ENCODE measurements around the gene SMAP2. TPM values are rescaled to one million over a fixed set of nuclear protein-coding genes. Genes with fewer than 3 reads are reported as not detected.

SMAP2 gene
- total RNA-seq, 1 experiment from 2014 or later = 20.2 TPM

- ChIA-PET CTCF (interaction anchor here (0.6 to 3.0 kb wide), 3 partner anchors 21 to 230 kb away, joined by 3 to 15 read pairs (median 4); no protein-coding TSS in a partner anchor), POLR2A (interaction anchor here (1.4 kb wide), 1 partner anchor 9 kb away, joined by 10 read pairs; the partner anchor contains the start of gene SMAP2)
- no TSS peak for BruUV-seq (replicated peaks)
- no peak for TF ChIP-seq CTCF (IDR thresholded peaks at IDR 0.05; ENCODE audit: unreplicated experiment)
- H3K27ac Mint-ChIP-seq (ENCODE audit: low read depth, unreplicated experiment) = no peak overlapping the region
- DNase-seq (ENCODE audit: unreplicated experiment) = no peak
- H3K4me3 Mint-ChIP-seq (ENCODE audit: unreplicated experiment) = no peak overlapping the region
- no peaks in the 10 kb centered on the region for H3K27me3 Mint-ChIP-seq (ENCODE audit: insufficient read depth, unreplicated experiment)
- no peaks in the 10 kb centered on the region for H3K36me3 Mint-ChIP-seq (ENCODE audit: insufficient read depth, unreplicated experiment)
- no peaks in the 10 kb centered on the region for H3K9me3 Mint-ChIP-seq (ENCODE audit: unreplicated experiment)
- peaks cover 15% of the 10 kb centered on the region for H3K4me1 Mint-ChIP-seq (ENCODE audit: insufficient read depth, unreplicated experiment)
- intact Hi-C loops (cut with micrococcal nuclease) = no loop called here
These were observed 9.6 kb downstream of the SMAP2 start for GRCh38 chr1:40383095-40383487.

GRCh38 chr1:40383488-40384412 is 10.2 kb downstream of the SMAP2 start:
- intact Hi-C loops (cut with micrococcal nuclease) = no loop called here
- Mint-ChIP-seq H3K27ac (ENCODE audit: low read depth, unreplicated experiment) (no peak overlapping the region), H3K4me3 (ENCODE audit: unreplicated experiment) (no peak overlapping the region), H3K27me3 (ENCODE audit: insufficient read depth, unreplicated experiment) (no peaks in the 10 kb centered on the region), H3K9me3 (ENCODE audit: unreplicated experiment) (no peaks in the 10 kb centered on the region), H3K36me3 (ENCODE audit: insufficient read depth, unreplicated experiment) (no peaks in the 10 kb centered on the region), H3K4me1 (ENCODE audit: insufficient read depth, unreplicated experiment) (peaks cover 15% of the 10 kb centered on the region)
- DNase-seq (ENCODE audit: unreplicated experiment) = no peak
- ChIA-PET CTCF (interaction anchor here (0.6 to 4.8 kb wide), 7 partner anchors 15 to 562 kb away, joined by 3 to 20 read pairs (median 4); no protein-coding TSS in a partner anchor), POLR2A (interaction anchor here (9.5 kb wide), 1 partner anchor 10 kb away, joined by 75 read pairs; the partner anchor contains the start of gene SMAP2)
- BruUV-seq (replicated peaks) = no TSS peak
- no peak for TF ChIP-seq CTCF (IDR thresholded peaks at IDR 0.05; ENCODE audit: unreplicated experiment)

GRCh38 chr1:40384413-40384762 is 10.9 kb downstream of the SMAP2 start:
- H3K9me3 Mint-ChIP-seq (ENCODE audit: unreplicated experiment) = no peaks in the 10 kb centered on the region
- BruUV-seq (replicated peaks) = no TSS peak
- DNase-seq (ENCODE audit: unreplicated experiment) = no peak
- CTCF ChIA-PET = interaction anchor here (0.6 to 4.8 kb wide), 5 partner anchors 14 to 240 kb away, joined by 4 to 20 read pairs (median 4); no protein-coding TSS in a partner anchor
- no peak overlapping the region for H3K27ac Mint-ChIP-seq (ENCODE audit: low read depth, unreplicated experiment)
- TF ChIP-seq CTCF (IDR thresholded peaks at IDR 0.05; ENCODE audit: unreplicated experiment) = no peak
- H3K36me3 Mint-ChIP-seq (ENCODE audit: insufficient read depth, unreplicated experiment) = no peaks in the 10 kb centered on the region
- peaks cover 15% of the 10 kb centered on the region for H3K4me1 Mint-ChIP-seq (ENCODE audit: insufficient read depth, unreplicated experiment)
- H3K27me3 Mint-ChIP-seq (ENCODE audit: insufficient read depth, unreplicated experiment) = no peaks in the 10 kb centered on the region
- no peak overlapping the region for H3K4me3 Mint-ChIP-seq (ENCODE audit: unreplicated experiment)
- POLR2A ChIA-PET = interaction anchor here (9.5 kb wide), 1 partner anchor 11 kb away, joined by 75 read pairs; the partner anchor contains the start of gene SMAP2
- intact Hi-C loops (cut with micrococcal nuclease) = no loop called here

GRCh38 chr1:40384887-40385286 is 11.4 kb downstream of the SMAP2 start:
- no TSS peak for BruUV-seq (replicated peaks)
- Mint-ChIP-seq H3K9me3 (ENCODE audit: unreplicated experiment) (no peaks in the 10 kb centered on the region), H3K36me3 (ENCODE audit: insufficient read depth, unreplicated experiment) (no peaks in the 10 kb centered on the region), H3K4me3 (ENCODE audit: unreplicated experiment) (no peak overlapping the region), H3K4me1 (ENCODE audit: insufficient read depth, unreplicated experiment) (peaks cover 15% of the 10 kb centered on the region), H3K27ac (ENCODE audit: low read depth, unreplicated experiment) (no peak overlapping the region), H3K27me3 (ENCODE audit: insufficient read depth, unreplicated experiment) (no peaks in the 10 kb centered on the region)
- ChIA-PET POLR2A (interaction anchor here (0.7 to 9.5 kb wide), 2 partner anchors 11 to 478 kb away, joined by 3 to 75 read pairs; partner anchors contain the start of gene SMAP2), CTCF (interaction anchor here (1.5 to 4.8 kb wide), 4 partner anchors 19 to 241 kb away, joined by 4 to 20 read pairs (median 10); no protein-coding TSS in a partner anchor)
- no peak for DNase-seq (ENCODE audit: unreplicated experiment)
- intact Hi-C loops (cut with micrococcal nuclease) = no loop called here
- no peak for TF ChIP-seq CTCF (IDR thresholded peaks at IDR 0.05; ENCODE audit: unreplicated experiment)

Data from MCF 10A (cell line).